Measurements from ENCODE around the gene NGDN.

GRCh38 chr14:23435543-23436326 is 33.8 kb upstream of the NGDN start, which contains the start of gene MYH7:
- TF ChIP-seq CTCF (IDR thresholded peaks at IDR 0.05) (no peak), POLR2A (IDR thresholded peaks at IDR 0.05) (no peak)

All from lower leg skin (tissue), 3 donors.